Sigmoid colon (tissue), 7 donors: ENCODE data around the gene CDC34. TPM values are rescaled to one million over a fixed set of nuclear protein-coding genes. Genes with fewer than 3 reads are reported as not detected.
A peak's percentile ranks its signal among the peaks of the same experiment; 100 is the strongest.

ENCODE experiments used
- DNase-seq: peaks from one replicate; pipeline ENCODE4 v3.0.0-alpha.2; 2019
- H3K27ac ChIP-seq, 4 donors: fragments of 200-600 bp; sonication (generic); one replicate each; pipeline ENCODE4 v1.5.1; 2016 to 2019; ENCODE audit warnings: mild to moderate bottlenecking in 1 of 4
- H3K27me3 ChIP-seq, 3 donors: fragments of 200-600 bp; sonication (generic); one replicate each; pipeline ENCODE4 v1.5.1; 2019; ENCODE audit warnings: mild to moderate bottlenecking in 1 of 3
- H3K36me3 ChIP-seq, 4 donors: fragments of 200-600 bp; sonication (generic); one replicate each; pipeline ENCODE4 v1.5.1; 2016 to 2019
- H3K4me1 ChIP-seq, 4 donors: fragments of 200-600 bp; sonication (generic); one replicate each; pipeline ENCODE4 v1.5.1; 2017 to 2019
- H3K4me3 ChIP-seq, 4 donors: fragments of 200-600 bp; sonication (generic); one replicate each; pipeline ENCODE4 v1.5.1; 2017 to 2019; ENCODE audit warnings: mild to moderate bottlenecking in 2 of 4, moderate library complexity in 1 of 4
- H3K9me3 ChIP-seq, 4 donors: fragments of 200-600 bp in 3 of 4; sonication (generic) in 3 of 4; one replicate each; pipeline versions ENCODE4 v1.5.1 to v1.6.1; 2013 to 2019
- CTCF ChIP-seq, 4 experiments: fragments of 450-650 bp in 3 of 4; fragments of 200-600 bp in 1 of 4; IDR thresholded peaks; one replicate each; pipeline ENCODE4 v1.5.1; 2016 to 2019; ENCODE audit warnings: antibody characterized with exemption in 4 of 4, mild to moderate bottlenecking in 3 of 4, moderate library complexity in 2 of 4
- EP300 ChIP-seq, 4 donors: sonication (generic); formaldehyde crosslinking; IDR thresholded peaks; one replicate each; pipeline ENCODE4 v1.6.1; 2017; ENCODE audit warnings: antibody characterized with exemption in 4 of 4
- POLR2A ChIP-seq, 2 donors: fragments of 450-650 bp; IDR thresholded peaks; one replicate each; pipeline ENCODE4 v1.6.1; 2016; ENCODE audit warnings: antibody characterized with exemption in 2 of 2, mild to moderate bottlenecking in 2 of 2, moderate library complexity in 2 of 2
- POLR2AphosphoS5 ChIP-seq, 4 donors: sonication (generic); formaldehyde crosslinking; IDR thresholded peaks; one replicate each; pipeline ENCODE4 v1.6.1; 2017; ENCODE audit warnings: antibody characterized with exemption in 4 of 4
- WGBS, 2 donors: extraction: QIAGEN DNeasy Blood & Tissue Kit; methylation state at CpG; one replicate each; pipeline ENCODE4 v1.1.7; 2013; 5-methylcytosine and 5-hydroxymethylcytosine counted together
- intact Hi-C: fragments of 100-400 bp; cut with DNase I; formaldehyde crosslinking; loops from one replicate; pipeline ENCODE4 v1.15.1; 2023
- polyA plus RNA-seq, 3 donors: library from polyadenylated mRNA; stranded (reverse); fragments of 200-250 nt; gene quantifications; one replicate each; pipeline ENCODE4 v1.2.3, GENCODE V29; 2013
- total RNA-seq, 4 donors: library from RNA; depleted of rRNA; stranded (reverse); fragments of >200 nt; gene quantifications; one replicate each; pipeline ENCODE4 v1.1.0, GENCODE V29; 2016
- donor health status: healthy with polysubstance abuse.
- donor health status: Bipolar disorder and iron deficiency.
- donor health status: healthy.

The CDC34 gene
- total and polyA plus RNA-seq, 7 donors: 74.9 to 152 (median 96.7) TPM

- Histone ChIP-seq H3K4me3 (no peak overlapping the region), H3K9me3 (no peaks in the 10 kb centered on the region), H3K36me3 (peaks cover 37 to 52% (median 42%) of the 10 kb centered on the region in 4 donors), H3K27ac (no peak overlapping the region), H3K27me3 (no peaks in the 10 kb centered on the region), H3K4me1 (peaks cover 0 to 17% (median 11%) of the 10 kb centered on the region in 4 donors)
- no peak for TF ChIP-seq POLR2AphosphoS5 (IDR thresholded peaks at IDR 0.05)
- TF ChIP-seq CTCF (IDR thresholded peaks at IDR 0.05): no peak
- no peak for TF ChIP-seq EP300 (IDR thresholded peaks at IDR 0.05)
- TF ChIP-seq POLR2A (IDR thresholded peaks at IDR 0.05): no peak
- WGBS, 2 donors: 91 to 93% methylated on average over 26 of the region's 26 CpGs
- intact Hi-C loops: no loop called here
- DNase-seq: no peak
Observed at GRCh38 chr19:541699-542098, 10.1 kb downstream of the CDC34 start.

GRCh38 chr19:542173-542866 lies 10.8 kb downstream of the CDC34 start:
- TF ChIP-seq POLR2AphosphoS5 (IDR thresholded peaks at IDR 0.05) (no peak), POLR2A (IDR thresholded peaks at IDR 0.05) (no peak), CTCF (IDR thresholded peaks at IDR 0.05) (no peak), EP300 (IDR thresholded peaks at IDR 0.05) (no peak)
- intact Hi-C loops: no loop called here
- Histone ChIP-seq H3K36me3 (peaks cover 32 to 46% (median 37%) of the 10 kb centered on the region in 4 donors), H3K9me3 (no peaks in the 10 kb centered on the region), H3K27me3 (peaks cover 0 to 2% (median 0%) of the 10 kb centered on the region in 3 donors), H3K4me3 (no peak overlapping the region), H3K4me1 (peaks cover 0 to 17% (median 11%) of the 10 kb centered on the region in 4 donors), H3K27ac (no peak overlapping the region)
- DNase-seq: no peak
- 93 to 94% methylated on average over 34 of the region's 34 CpGs for WGBS, 2 donors

- TF ChIP-seq POLR2AphosphoS5 (IDR thresholded peaks at IDR 0.05) (peak in 1 of 4 donors; percentile 13), POLR2A (IDR thresholded peaks at IDR 0.05) (no peak)
- intact Hi-C loops: no loop called here
- H3K4me1 ChIP-seq: peaks cover 0 to 11% (median 9%) of the 10 kb centered on the region in 4 donors
- no peak within 1 kb of the TSS for H3K27ac ChIP-seq
- H3K27me3 ChIP-seq: peaks cover 0 to 4% (median 0%) of the 10 kb centered on the region in 3 donors
- DNase-seq: no peak
- 46 to 58% methylated on average over 31 of the region's 31 CpGs for WGBS, 2 donors
- no peaks in the 10 kb centered on the region for H3K9me3 ChIP-seq
- H3K36me3 ChIP-seq: peaks cover 20 to 30% (median 25%) of the 10 kb centered on the region in 4 donors
- H3K4me3 ChIP-seq: no peak within 1 kb of the TSS
Observed at GRCh38 chr19:543910-544608, 12.5 kb downstream of the CDC34 start, which contains the start of gene GZMM. Gene GZMM, plus strand, starts transcription at chr19:544053. Its CDS starts 19 bp downstream, at chr19:544072.

GRCh38 chr19:547117-547516 lies 15.6 kb downstream of the CDC34 start:
- WGBS, 2 donors: 90 to 93% methylated on average over 15 of the region's 15 CpGs
- Histone ChIP-seq H3K4me3 (no peak overlapping the region), H3K36me3 (peaks cover 5 to 10% (median 8%) of the 10 kb centered on the region in 4 donors), H3K27me3 (peaks cover 0 to 9% (median 0%) of the 10 kb centered on the region in 3 donors), H3K9me3 (no peaks in the 10 kb centered on the region), H3K27ac (no peak overlapping the region), H3K4me1 (peaks cover 0 to 13% (median 12%) of the 10 kb centered on the region in 4 donors)
- intact Hi-C loops: no loop called here
- no peak for DNase-seq
- TF ChIP-seq POLR2AphosphoS5 (IDR thresholded peaks at IDR 0.05) (no peak), CTCF (IDR thresholded peaks at IDR 0.05) (no peak), EP300 (IDR thresholded peaks at IDR 0.05) (no peak), POLR2A (IDR thresholded peaks at IDR 0.05) (no peak)
